Activated CD8-positive, alpha-beta memory T cell treated with anti-CD3 and anti-CD28 coated beads for 48 hours (primary cell): ENCODE data around the gene ARHGEF28.

Source experiments
- DNase-seq, 3 experiments: peaks; one replicate each; pipeline ENCODE4 v3.0.0-alpha.2; 2020; ENCODE audit warnings: low read depth in 2 of 3, low spot score in 2 of 3

The ARHGEF28 gene

GRCh38 chr5:73815631-73816030 is 189.6 kb downstream of the ARHGEF28 start:
- no peak for DNase-seq

- no peak for DNase-seq
Measured at GRCh38 chr5:73816656-73817420, 190.8 kb downstream of the ARHGEF28 start.

- no peak for DNase-seq
Measured at GRCh38 chr5:73818357-73818756, 192.4 kb downstream of the ARHGEF28 start.

GRCh38 chr5:73820326-73820725 is 194.3 kb downstream of the ARHGEF28 start:
- DNase-seq = no peak

GRCh38 chr5:73821003-73821402 is 195.0 kb downstream of the ARHGEF28 start:
- DNase-seq = no peak

- DNase-seq = no peak
Measured at GRCh38 chr5:73822278-73822988, 196.4 kb downstream of the ARHGEF28 start.

GRCh38 chr5:73822989-73823339 is 197.0 kb downstream of the ARHGEF28 start:
- DNase-seq = no peak

GRCh38 chr5:73823508-73823925 is 197.5 kb downstream of the ARHGEF28 start:
- DNase-seq = no peak

GRCh38 chr5:73825199-73825598 is 199.2 kb downstream of the ARHGEF28 start:
- DNase-seq = no peak

- no peak for DNase-seq
Measured at GRCh38 chr5:73825736-73826135, 199.7 kb downstream of the ARHGEF28 start.

GRCh38 chr5:73826301-73827105 is 200.5 kb downstream of the ARHGEF28 start:
- DNase-seq = no peak

- DNase-seq = no peak
Measured at GRCh38 chr5:73827106-73827450, 201.1 kb downstream of the ARHGEF28 start.

- DNase-seq = no peak
Measured at GRCh38 chr5:73828465-73828864, 202.5 kb downstream of the ARHGEF28 start.

- no peak for DNase-seq
Measured at GRCh38 chr5:73830646-73831045, 204.7 kb downstream of the ARHGEF28 start.

GRCh38 chr5:73831066-73831465 is 205.1 kb downstream of the ARHGEF28 start:
- no peak for DNase-seq

- DNase-seq = no peak
Measured at GRCh38 chr5:73834693-73835092, 208.7 kb downstream of the ARHGEF28 start.

- no peak for DNase-seq
Measured at GRCh38 chr5:73835726-73836125, 209.7 kb downstream of the ARHGEF28 start.

- no peak for DNase-seq
Measured at GRCh38 chr5:73836607-73837006, 210.6 kb downstream of the ARHGEF28 start.

GRCh38 chr5:73838901-73839300 is 212.9 kb downstream of the ARHGEF28 start:
- DNase-seq = no peak

GRCh38 chr5:73841641-73842040 is 215.6 kb downstream of the ARHGEF28 start:
- DNase-seq = no peak

- DNase-seq = no peak
Measured at GRCh38 chr5:73844165-73844564, 218.2 kb downstream of the ARHGEF28 start.
